ENCODE results near the gene MRE11. TPM values are rescaled to one million over a fixed set of nuclear protein-coding genes. Genes with fewer than 3 reads are reported as not detected.

Gene MRE11
- total RNA-seq = 10 to 100 TPM; 38.4 to 44.2 TPM

DNA sequence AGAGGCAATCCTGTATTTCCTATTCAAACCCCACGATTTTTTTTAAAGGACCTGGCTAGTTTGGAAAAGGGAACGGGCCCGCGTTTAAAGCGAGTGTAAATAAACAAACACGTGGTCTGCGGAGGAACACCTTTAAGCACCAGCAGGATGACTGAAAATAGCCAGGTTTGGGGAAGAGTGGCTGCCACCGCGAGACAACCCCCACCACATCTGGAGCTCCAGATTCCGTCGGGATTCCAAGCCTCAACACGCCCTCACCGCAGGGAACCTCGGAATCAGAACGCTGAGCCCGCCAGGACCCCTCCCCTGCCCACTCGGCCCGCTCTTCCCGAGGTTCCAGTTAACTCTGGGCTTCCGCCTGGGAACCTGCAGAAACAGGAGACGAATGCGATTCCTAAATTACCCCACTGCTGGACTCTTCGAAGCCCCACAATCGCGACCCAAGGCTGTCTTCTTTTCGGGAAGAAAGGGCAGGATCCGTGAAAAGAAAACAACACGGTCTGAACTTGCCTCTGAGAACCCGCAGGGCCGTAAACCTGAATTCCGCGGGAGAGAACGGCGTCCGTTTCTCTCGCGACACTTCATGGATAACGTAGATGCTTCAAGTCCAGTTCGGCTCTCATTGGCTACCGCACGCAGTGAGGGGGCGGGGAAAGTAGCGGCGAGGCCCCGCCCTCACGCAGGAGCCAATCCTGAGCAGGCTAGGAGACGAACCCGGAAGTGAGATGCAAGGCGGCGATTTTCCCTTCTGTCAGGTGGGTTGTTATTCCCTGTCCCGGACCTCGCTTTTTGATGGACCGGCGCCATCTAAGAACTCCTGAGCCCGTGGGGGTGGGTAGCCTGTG is at the start of gene MRE11, which contains the start of gene ANKRD49:
Gene MRE11 (minus strand): TSS at position 564 of the 845 bp plus-strand sequence. CDS start 1,043 bp downstream, outside the sequence.
Gene ANKRD49 (plus strand): TSS at position 704 of the 845 bp plus-strand sequence. CDS start 2,710 bp downstream, outside the sequence.
- DNase-seq = peak; percentile 97
- Mint-ChIP-seq H3K36me3 (ENCODE audit: low read depth) (peaks cover 33% of the 10 kb centered on the region), H3K9me3 (no peaks in the 10 kb centered on the region), H3K27ac (peak within 1 kb of the TSS; percentile 98), H3K27me3 (no peaks in the 10 kb centered on the region), H3K4me1 (peaks cover 32% of the 10 kb centered on the region), H3K4me3 (peak within 1 kb of the TSS; percentile 98)
- ChIA-PET POLR2A (interaction anchor here (0.7 kb wide), 1 partner anchor 17 kb away, joined by 3 read pairs; no protein-coding TSS in a partner anchor), CTCF (no interaction called here)

- DNase-seq = no peak
- H3K27me3 Mint-ChIP-seq = peaks cover 20% of the 10 kb centered on the region
- no peaks in the 10 kb centered on the region for H3K36me3 Mint-ChIP-seq (ENCODE audit: low read depth)
- ChIA-PET CTCF (interaction anchor here (0.7 kb wide), 2 partner anchors 25 to 205 kb away, joined by 3 read pairs; no protein-coding TSS in a partner anchor), POLR2A (no interaction called here)
- no peak overlapping the region for H3K27ac Mint-ChIP-seq
- H3K9me3 Mint-ChIP-seq = no peaks in the 10 kb centered on the region
- peaks cover 16% of the 10 kb centered on the region for H3K4me1 Mint-ChIP-seq
- H3K4me3 Mint-ChIP-seq = no peak overlapping the region
Measured at GRCh38 chr11:94539420-94539819, 45.8 kb upstream of the MRE11 start.

DNA sequence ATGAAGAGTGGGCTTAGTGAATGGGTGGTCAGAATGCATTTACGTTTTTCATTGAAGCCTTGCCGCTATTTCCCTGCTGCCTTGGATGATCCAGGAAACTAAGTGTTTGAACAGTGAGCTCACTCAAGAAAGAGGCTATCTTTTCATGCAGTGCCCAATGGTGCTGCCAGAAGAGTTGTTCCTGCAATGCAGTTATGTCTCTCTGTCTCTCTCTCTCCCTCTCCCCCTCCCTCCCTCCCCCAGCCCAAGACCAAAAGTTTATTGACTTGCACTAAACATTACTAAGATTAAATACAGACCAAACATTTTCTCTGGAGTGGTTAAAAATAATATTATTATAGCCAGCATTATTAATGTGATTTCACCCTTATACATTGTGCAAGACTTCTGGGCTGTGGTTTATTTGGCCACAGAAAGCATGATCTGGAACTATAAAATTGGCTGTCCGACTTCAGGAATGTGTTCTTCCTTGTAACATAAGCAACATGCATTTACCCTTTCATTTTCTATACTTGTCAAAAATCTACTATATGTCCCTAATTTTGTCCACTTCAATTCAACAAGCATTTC is 43.5 kb upstream of the MRE11 start:
- ChIA-PET CTCF (interaction anchor here (1.3 kb wide), 1 partner anchor 15 kb away, joined by 3 read pairs; no protein-coding TSS in a partner anchor), POLR2A (no interaction called here)
- Mint-ChIP-seq H3K36me3 (ENCODE audit: low read depth) (no peaks in the 10 kb centered on the region), H3K4me3 (no peak overlapping the region), H3K9me3 (no peaks in the 10 kb centered on the region), H3K27me3 (peaks cover 31% of the 10 kb centered on the region), H3K27ac (no peak overlapping the region), H3K4me1 (peaks cover 4% of the 10 kb centered on the region)
- no peak for DNase-seq

- no peaks in the 10 kb centered on the region for H3K9me3 Mint-ChIP-seq
- no peak for DNase-seq
- H3K4me3 Mint-ChIP-seq = no peak overlapping the region
- CTCF ChIA-PET = interaction anchor here (1.3 kb wide), 1 partner anchor 15 kb away, joined by 3 read pairs; no protein-coding TSS in a partner anchor
- H3K36me3 Mint-ChIP-seq (ENCODE audit: low read depth) = no peaks in the 10 kb centered on the region
- H3K27ac Mint-ChIP-seq = no peak overlapping the region
- POLR2A ChIA-PET = no interaction called here
- H3K27me3 Mint-ChIP-seq = peaks cover 33% of the 10 kb centered on the region
- H3K4me1 Mint-ChIP-seq = peaks cover 4% of the 10 kb centered on the region
Measured at GRCh38 chr11:94536386-94536785, 42.7 kb upstream of the MRE11 start.

DNA sequence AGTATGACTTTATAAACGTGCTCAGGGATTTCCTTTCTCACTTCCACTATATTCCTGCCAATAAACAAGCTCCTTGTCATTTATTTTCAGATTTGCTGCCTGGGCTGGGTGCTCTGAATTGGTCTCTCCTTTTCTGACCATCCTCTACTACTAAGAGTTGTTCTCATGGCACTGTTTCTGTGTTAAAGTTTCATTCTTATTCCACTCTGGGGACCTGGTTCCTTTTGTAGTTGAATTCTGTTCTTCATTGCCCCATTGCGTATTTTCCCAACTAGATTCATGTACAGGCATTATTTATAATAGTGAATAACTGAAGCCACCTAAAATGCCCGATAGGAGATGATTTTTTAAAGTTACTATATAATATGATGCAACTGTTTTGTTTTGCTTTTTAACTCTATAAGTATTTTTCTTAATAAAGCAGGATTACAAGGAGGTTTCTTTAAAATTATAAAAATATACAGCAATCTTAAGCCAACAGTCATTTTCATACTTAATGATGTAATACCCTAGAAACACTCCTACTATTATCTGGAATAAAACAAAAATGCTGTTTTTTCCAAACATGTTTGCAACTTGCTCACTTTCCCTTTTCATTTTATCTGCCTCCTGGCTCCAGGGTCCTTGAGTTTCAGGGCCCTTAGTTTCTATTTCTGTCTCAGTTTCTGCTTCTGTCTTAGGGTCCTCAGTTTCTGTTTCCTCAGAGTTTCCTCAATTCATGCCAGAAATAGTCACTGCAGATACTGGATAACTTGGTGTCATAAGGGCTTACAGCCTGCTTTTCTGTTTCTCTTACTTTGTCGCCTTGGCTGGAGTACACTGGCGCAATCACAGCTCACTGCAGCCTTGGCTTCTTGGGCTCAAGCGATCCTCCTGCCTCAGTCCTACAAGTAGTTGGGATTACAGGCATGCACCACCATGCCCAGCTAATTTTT is 40.3 kb upstream of the MRE11 start:
- CTCF ChIA-PET = no interaction called here

GRCh38 chr11:94533206-94533605 is 39.6 kb upstream of the MRE11 start:
- no peaks in the 10 kb centered on the region for H3K36me3 Mint-ChIP-seq (ENCODE audit: low read depth)
- ChIA-PET POLR2A (no interaction called here), CTCF (no interaction called here)
- no peak overlapping the region for H3K27ac Mint-ChIP-seq
- H3K9me3 Mint-ChIP-seq = no peaks in the 10 kb centered on the region
- no peaks in the 10 kb centered on the region for H3K4me1 Mint-ChIP-seq
- no peak overlapping the region for H3K4me3 Mint-ChIP-seq
- H3K27me3 Mint-ChIP-seq = peaks cover 44% of the 10 kb centered on the region
- no peak for DNase-seq

More for the DNA sequence above, 40.3 kb upstream of the MRE11 start:
- Mint-ChIP-seq H3K4me1 (no peaks in the 10 kb centered on the region), H3K27ac (no peak overlapping the region), H3K9me3 (no peaks in the 10 kb centered on the region), H3K36me3 (ENCODE audit: low read depth) (no peaks in the 10 kb centered on the region), H3K27me3 (peaks cover 38% of the 10 kb centered on the region), H3K4me3 (no peak overlapping the region)
- POLR2A ChIA-PET = interaction anchor here (0.6 kb wide), 1 partner anchor 10 kb away, joined by 4 read pairs; the partner anchor contains the start of gene FUT4
- no peak for DNase-seq

GRCh38 chr11:94532211-94532610 is 38.6 kb upstream of the MRE11 start:
- DNase-seq = no peak
- POLR2A ChIA-PET = no interaction called here
- no peak overlapping the region for H3K4me3 Mint-ChIP-seq
- H3K9me3 Mint-ChIP-seq = no peaks in the 10 kb centered on the region
- peaks cover 43% of the 10 kb centered on the region for H3K27me3 Mint-ChIP-seq
- CTCF ChIA-PET = no interaction called here
- no peak overlapping the region for H3K27ac Mint-ChIP-seq
- H3K4me1 Mint-ChIP-seq = no peaks in the 10 kb centered on the region
- no peaks in the 10 kb centered on the region for H3K36me3 Mint-ChIP-seq (ENCODE audit: low read depth)

DNA sequence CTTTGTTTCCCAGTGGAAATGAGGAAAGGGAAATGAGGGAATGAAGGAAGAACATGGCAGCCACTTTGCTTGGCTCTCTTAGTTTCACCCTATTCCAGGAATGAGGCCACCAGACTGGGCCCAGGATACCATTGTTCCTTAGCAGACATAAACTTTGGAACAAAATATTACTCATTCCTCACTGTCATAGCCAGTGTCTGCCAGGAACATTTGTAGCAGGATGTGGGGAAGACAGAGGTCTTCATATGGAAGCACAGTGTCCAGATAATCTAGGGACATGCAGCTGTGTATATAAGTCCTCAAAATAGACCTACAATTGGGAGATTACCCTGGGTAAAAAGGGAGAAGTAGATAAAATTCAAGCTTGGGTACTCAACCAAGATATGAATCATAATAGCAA is 34.9 kb upstream of the MRE11 start:
- peaks cover 38% of the 10 kb centered on the region for H3K27me3 Mint-ChIP-seq
- ChIA-PET CTCF (no interaction called here), POLR2A (no interaction called here)
- no peak for DNase-seq
- H3K4me1 Mint-ChIP-seq = no peaks in the 10 kb centered on the region
- H3K9me3 Mint-ChIP-seq = no peaks in the 10 kb centered on the region
- no peaks in the 10 kb centered on the region for H3K36me3 Mint-ChIP-seq (ENCODE audit: low read depth)
- H3K4me3 Mint-ChIP-seq = no peak overlapping the region
- no peak overlapping the region for H3K27ac Mint-ChIP-seq

GRCh38 chr11:94526645-94527438 is 33.2 kb upstream of the MRE11 start:
- no peak overlapping the region for H3K4me3 Mint-ChIP-seq
- H3K27ac Mint-ChIP-seq = no peak overlapping the region
- H3K27me3 Mint-ChIP-seq = peaks cover 31% of the 10 kb centered on the region
- no peak for DNase-seq
- CTCF ChIA-PET = no interaction called here
- H3K36me3 Mint-ChIP-seq (ENCODE audit: low read depth) = no peaks in the 10 kb centered on the region
- no peaks in the 10 kb centered on the region for H3K9me3 Mint-ChIP-seq
- no peaks in the 10 kb centered on the region for H3K4me1 Mint-ChIP-seq
- POLR2A ChIA-PET = no interaction called here

GRCh38 chr11:94525546-94526324 is 32.1 kb upstream of the MRE11 start:
- H3K4me3 Mint-ChIP-seq = no peak overlapping the region
- CTCF ChIA-PET = no interaction called here
- POLR2A ChIA-PET = no interaction called here
- DNase-seq = no peak
- H3K9me3 Mint-ChIP-seq = no peaks in the 10 kb centered on the region
- H3K27ac Mint-ChIP-seq = no peak overlapping the region
- no peaks in the 10 kb centered on the region for H3K4me1 Mint-ChIP-seq
- H3K27me3 Mint-ChIP-seq = peaks cover 26% of the 10 kb centered on the region
- no peaks in the 10 kb centered on the region for H3K36me3 Mint-ChIP-seq (ENCODE audit: low read depth)

DNA sequence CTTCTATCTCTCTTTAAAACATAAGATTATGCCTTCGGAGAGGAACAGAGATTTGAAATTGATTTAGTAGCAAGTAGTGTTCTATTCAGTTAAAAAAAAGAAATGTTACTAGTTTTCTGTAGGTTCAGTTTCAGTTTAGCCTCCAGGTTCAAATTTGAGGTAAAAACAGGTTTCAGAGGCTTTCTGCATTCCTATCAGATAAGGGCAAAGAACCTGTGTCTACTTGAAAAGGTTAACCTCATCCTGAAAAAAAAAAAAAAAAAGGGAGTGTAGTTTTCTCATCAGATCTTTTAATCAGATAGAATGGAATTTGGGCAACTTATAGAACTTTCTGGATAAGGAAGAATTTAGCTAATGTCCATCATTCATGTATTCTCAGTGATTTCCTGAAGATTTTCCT is 30.7 kb upstream of the MRE11 start:
- Mint-ChIP-seq H3K27me3 (peaks cover 26% of the 10 kb centered on the region), H3K36me3 (ENCODE audit: low read depth) (no peaks in the 10 kb centered on the region), H3K27ac (no peak overlapping the region), H3K4me1 (no peaks in the 10 kb centered on the region), H3K4me3 (no peak overlapping the region), H3K9me3 (no peaks in the 10 kb centered on the region)
- DNase-seq = no peak
- ChIA-PET CTCF (no interaction called here), POLR2A (no interaction called here)
